ENCODE measurements around the gene WTAP. TPM values are rescaled to one million over a fixed set of nuclear protein-coding genes. Genes with fewer than 3 reads are reported as not detected.

WTAP gene
- total RNA-seq, 1 experiment from 2014 or later = 44.7 TPM

DNA sequence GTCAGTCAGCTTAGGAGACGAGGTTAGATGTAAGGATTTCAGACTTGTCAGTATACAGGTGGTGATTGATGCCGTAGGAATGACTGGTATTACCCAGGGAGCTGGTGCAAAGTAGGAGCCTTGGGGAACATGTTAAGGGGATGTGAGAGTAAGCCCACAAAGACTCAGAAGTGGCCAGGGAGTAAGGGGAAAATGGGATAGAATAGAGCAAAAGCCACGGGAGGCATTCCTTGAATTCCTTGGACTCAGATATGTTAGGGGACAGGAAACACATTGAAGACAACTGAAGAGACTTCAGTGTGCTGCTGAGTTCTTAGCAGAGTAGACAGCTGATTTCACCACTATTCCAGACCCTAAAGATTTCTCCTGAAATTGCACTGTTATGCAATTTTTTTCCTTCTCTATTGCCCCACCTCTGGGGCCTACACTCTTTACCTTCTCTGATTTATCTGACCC lies 33.3 kb downstream of the WTAP start:
- Histone ChIP-seq H3K4me1 (replicated peaks; ENCODE audit: insufficient read depth) (peaks cover 14% of the 10 kb centered on the region), H3K4me2 (peak overlapping the region; percentile 76), H2AFZ (peak overlapping the region; percentile 98; the same call in 1 of the 2 replicates), H3K4me3 (peak overlapping the region; percentile 98; the same call in 1 of the 2 replicates), H3K27ac (peak overlapping the region; percentile 79), H3K36me3 (ENCODE audit: low read depth) (peaks cover 11% of the 10 kb centered on the region; the same call in 1 of the 2 replicates), H3K79me2 (ENCODE audit: low read depth) (peaks cover 12% of the 10 kb centered on the region; the same call in 1 of the 2 replicates), H4K20me1 (ENCODE audit: insufficient read depth) (peaks cover 4% of the 10 kb centered on the region; the same call in 1 of the 2 replicates), H3K9me2 (ENCODE audit: insufficient read depth) (no peaks in the 10 kb centered on the region), H3F3A (ENCODE audit: insufficient read depth, low read depth) (peaks cover 40% of the 10 kb centered on the region), H3K27me3 (ENCODE audit: insufficient read depth, low read depth) (no peaks in the 10 kb centered on the region), H3K9me3 (ENCODE audit: insufficient read depth, low read depth) (no peaks in the 10 kb centered on the region)
- BruUV-seq (replicated peaks) = no TSS peak
- POLR2A ChIA-PET (ENCODE audit: unreplicated experiment) = no interaction called here
- intact Hi-C loops (cut with micrococcal nuclease; ENCODE audit: unreplicated experiment) = no loop called here
- CTCF ChIA-PET = no interaction called here
- TF ChIP-seq, protein P1, sequence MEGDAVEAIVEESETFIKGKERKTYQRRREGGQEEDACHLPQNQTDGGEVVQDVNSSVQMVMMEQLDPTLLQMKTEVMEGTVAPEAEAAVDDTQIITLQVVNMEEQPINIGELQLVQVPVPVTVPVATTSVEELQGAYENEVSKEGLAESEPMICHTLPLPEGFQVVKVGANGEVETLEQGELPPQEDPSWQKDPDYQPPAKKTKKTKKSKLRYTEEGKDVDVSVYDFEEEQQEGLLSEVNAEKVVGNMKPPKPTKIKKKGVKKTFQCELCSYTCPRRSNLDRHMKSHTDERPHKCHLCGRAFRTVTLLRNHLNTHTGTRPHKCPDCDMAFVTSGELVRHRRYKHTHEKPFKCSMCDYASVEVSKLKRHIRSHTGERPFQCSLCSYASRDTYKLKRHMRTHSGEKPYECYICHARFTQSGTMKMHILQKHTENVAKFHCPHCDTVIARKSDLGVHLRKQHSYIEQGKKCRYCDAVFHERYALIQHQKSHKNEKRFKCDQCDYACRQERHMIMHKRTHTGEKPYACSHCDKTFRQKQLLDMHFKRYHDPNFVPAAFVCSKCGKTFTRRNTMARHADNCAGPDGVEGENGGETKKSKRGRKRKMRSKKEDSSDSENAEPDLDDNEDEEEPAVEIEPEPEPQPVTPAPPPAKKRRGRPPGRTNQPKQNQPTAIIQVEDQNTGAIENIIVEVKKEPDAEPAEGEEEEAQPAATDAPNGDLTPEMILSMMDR (conservative IDR thresholded peaks at IDR 0.05) = no peak
- TF ChIP-seq EZH2 (IDR thresholded peaks at IDR 0.05; ENCODE audit: low read depth) = no peak
- DNase-seq = peak; percentile 29 to 66

DNA sequence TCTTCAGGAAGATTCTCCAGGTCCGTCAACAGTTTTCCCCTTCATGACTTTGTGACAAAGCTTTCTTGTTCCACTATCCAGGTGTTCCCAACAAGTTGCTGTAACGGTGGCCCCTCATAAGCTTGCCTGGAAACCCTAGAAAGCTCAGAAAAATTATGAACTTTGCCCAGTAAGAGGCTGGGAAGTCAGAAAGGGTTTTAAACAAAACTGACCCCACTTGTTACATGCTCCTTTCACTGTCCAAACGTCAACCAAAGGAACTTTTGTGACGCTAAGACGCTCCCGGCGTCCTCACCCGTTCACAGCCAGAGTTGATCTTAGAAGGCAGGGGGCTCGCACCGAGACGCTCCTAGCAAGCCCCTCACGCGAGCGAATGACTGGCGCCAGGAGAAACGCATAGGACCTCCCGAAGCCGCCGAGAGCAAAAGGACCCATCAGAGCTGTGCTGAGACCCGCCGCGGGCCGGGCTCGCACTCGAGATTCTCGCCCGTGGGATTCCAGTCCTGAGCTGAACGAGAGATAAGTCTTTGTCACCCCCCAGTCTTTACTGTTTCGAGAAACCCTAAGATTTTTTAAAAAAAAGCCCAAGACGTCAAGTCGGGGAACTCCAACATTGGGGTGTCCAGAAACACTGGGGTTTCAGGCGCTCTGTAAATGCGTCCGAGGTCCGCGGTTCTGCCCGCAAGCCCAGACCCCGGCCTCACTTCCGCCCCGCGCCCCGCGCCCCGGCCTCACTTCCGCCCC lies 34.0 kb downstream of the WTAP start:
- BruUV-seq (replicated peaks) = TSS peak; percentile 80
- peak overlapping the region; percentile 79 for H3K27ac ChIP-seq
- no peaks in the 10 kb centered on the region for H3K9me2 ChIP-seq (ENCODE audit: insufficient read depth)
- peaks cover 6% of the 10 kb centered on the region; the same call in 1 of the 2 replicates for H3K36me3 ChIP-seq (ENCODE audit: low read depth)
- H3K79me2 ChIP-seq (ENCODE audit: low read depth) = peaks cover 12% of the 10 kb centered on the region; the same call in 1 of the 2 replicates
- H2AFZ ChIP-seq = peak overlapping the region; percentile 98
- H3K4me2 ChIP-seq = peak overlapping the region; percentile 76
- H3K4me3 ChIP-seq = peak overlapping the region; percentile 98
- no peaks in the 10 kb centered on the region for H3K27me3 ChIP-seq (ENCODE audit: insufficient read depth, low read depth)
- DNase-seq = peak in 1 of 2 experiments; percentile 6
- ChIA-PET POLR2A (ENCODE audit: unreplicated experiment) (interaction anchor here (0.6 to 1.0 kb wide), 2 partner anchors 29 to 76 kb away, joined by 3 to 9 read pairs; no protein-coding TSS in a partner anchor), CTCF (no interaction called here)
- intact Hi-C loops (cut with micrococcal nuclease; ENCODE audit: unreplicated experiment) = no loop called here
- H4K20me1 ChIP-seq (ENCODE audit: insufficient read depth) = peaks cover 4% of the 10 kb centered on the region; the same call in 1 of the 2 replicates
- H3K4me1 ChIP-seq (replicated peaks; ENCODE audit: insufficient read depth) = peaks cover 14% of the 10 kb centered on the region
- TF ChIP-seq EZH2 (IDR thresholded peaks at IDR 0.05; ENCODE audit: low read depth) = no peak
- TF ChIP-seq, protein P1 (conservative IDR thresholded peaks at IDR 0.05) = no peak
- no peaks in the 10 kb centered on the region for H3K9me3 ChIP-seq (ENCODE audit: insufficient read depth, low read depth)
- H3F3A ChIP-seq (ENCODE audit: insufficient read depth, low read depth) = peaks cover 36% of the 10 kb centered on the region

DNA sequence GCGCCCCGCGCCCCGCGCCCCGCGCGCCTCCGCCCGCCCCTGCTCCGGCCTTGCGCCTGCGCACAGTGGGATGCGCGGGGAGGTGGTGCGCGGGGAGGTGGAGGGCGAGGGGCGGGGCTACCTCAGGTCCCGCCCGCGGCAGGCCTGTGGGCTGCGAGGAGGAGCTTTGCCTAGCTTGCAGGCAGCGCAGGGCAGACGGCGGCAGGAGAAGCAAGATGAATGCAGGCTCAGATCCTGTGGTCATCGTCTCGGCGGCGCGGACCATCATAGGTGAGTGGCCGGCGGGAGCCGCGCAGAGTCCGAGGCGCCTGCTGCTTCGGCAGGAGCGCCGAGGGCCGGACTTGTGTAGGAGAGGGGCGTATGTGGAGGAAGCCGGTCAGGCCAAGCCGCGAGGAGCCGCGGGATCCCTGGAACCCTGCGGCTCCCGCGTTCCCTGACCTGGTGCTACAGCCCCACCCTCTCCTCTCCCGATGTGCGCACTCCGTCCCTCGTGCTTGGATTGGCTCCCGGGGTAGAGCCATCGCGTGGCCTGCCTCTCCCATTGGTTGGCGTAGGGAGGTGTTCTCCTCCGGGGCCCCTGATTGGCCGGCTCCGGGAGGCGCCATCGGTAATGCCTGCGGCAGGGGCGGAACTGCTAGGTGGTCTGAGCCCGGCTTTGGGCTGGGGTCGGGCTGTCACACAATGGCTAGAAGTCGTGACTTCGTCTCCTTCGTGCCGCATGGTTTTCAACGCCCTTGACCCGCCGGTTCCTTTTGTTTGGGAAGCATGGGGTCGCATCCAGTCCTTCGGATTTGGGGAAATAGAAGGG lies 34.8 kb downstream of the WTAP start, which contains the start of gene ACAT2:
ACAT2 (plus strand) TSS at position 173 of the 808 bp plus-strand sequence; CDS start at position 216, 43 bp downstream.
- DNase-seq = peak; percentile 87 to 89
- H3K4me2 ChIP-seq = peak within 1 kb of the TSS; percentile 76
- no peaks in the 10 kb centered on the region for H3K9me3 ChIP-seq (ENCODE audit: insufficient read depth, low read depth)
- H3K27me3 ChIP-seq (ENCODE audit: insufficient read depth, low read depth) = no peaks in the 10 kb centered on the region
- no peak for TF ChIP-seq EZH2 (IDR thresholded peaks at IDR 0.05; ENCODE audit: low read depth)
- TF ChIP-seq, protein P1 (conservative IDR thresholded peaks at IDR 0.05) = no peak
- H3K36me3 ChIP-seq (ENCODE audit: low read depth) = peaks cover 6% of the 10 kb centered on the region
- H3K4me3 ChIP-seq = peak within 1 kb of the TSS; percentile 98
- POLR2A ChIA-PET (ENCODE audit: unreplicated experiment) = interaction anchor here (0.5 to 1.0 kb wide), 4 partner anchors 28 to 1229 kb away, joined by 3 to 9 read pairs (median 3); partner anchors contain the start of gene MAP3K4
- H3K27ac ChIP-seq = peak within 1 kb of the TSS; percentile 79
- H2AFZ ChIP-seq = peak within 1 kb of the TSS; percentile 98
- H3K9me2 ChIP-seq (ENCODE audit: insufficient read depth) = no peaks in the 10 kb centered on the region
- peaks cover 14% of the 10 kb centered on the region for H3K4me1 ChIP-seq (replicated peaks; ENCODE audit: insufficient read depth)
- peaks cover 12% of the 10 kb centered on the region; the same call in 1 of the 2 replicates for H3K79me2 ChIP-seq (ENCODE audit: low read depth)
- intact Hi-C loops (cut with micrococcal nuclease; ENCODE audit: unreplicated experiment) = loop anchor here (1.0 to 2.0 kb wide), 3 partner anchors 27 to 69 kb away; partner anchors contain the start of genes SOD2, TCP1 and WTAP
- CTCF ChIA-PET = no interaction called here
- H3F3A ChIP-seq (ENCODE audit: insufficient read depth, low read depth) = peaks cover 35% of the 10 kb centered on the region
- peaks cover 4% of the 10 kb centered on the region; the same call in 1 of the 2 replicates for H4K20me1 ChIP-seq (ENCODE audit: insufficient read depth)
- BruUV-seq (replicated peaks) = no TSS peak
